Smooth muscle cell (in vitro differentiated cells): ENCODE results near the gene POLR1B. TPM values are rescaled to one million over a fixed set of nuclear protein-coding genes. Genes with fewer than 3 reads are reported as not detected.

Experiments
- DNase-seq: peaks from one replicate; lab custom pipeline; 2025; ENCODE audit not compliant: unreplicated experiment; lab: John Stamatoyannopoulos, UW
- H2AFZ ChIP-seq: fragments of 200-600 bp; sonication (generic); 2 replicates; pipeline ENCODE4 v1.6.0; 2016; ENCODE audit warnings: antibody characterized with exemption, low read depth, mild to moderate bottlenecking
- H3F3A ChIP-seq: fragments of 200-600 bp; sonication (generic); 2 replicates; pipeline ENCODE4 v1.6.0; 2017; ENCODE audit warnings: antibody characterized with exemption, low read depth
- H3K27ac ChIP-seq: fragments of 200-600 bp; sonication (generic); 2 replicates; pipeline ENCODE4 v1.5.1; 2016; ENCODE audit warnings: low read depth, mild to moderate bottlenecking
- H3K27me3 ChIP-seq: fragments of 200-600 bp; sonication (generic); 2 replicates; pipeline ENCODE4 v1.6.1; 2016; ENCODE audit warnings: low read depth, mild to moderate bottlenecking
- H3K36me3 ChIP-seq: fragments of 200-600 bp; sonication (generic); 2 replicates; pipeline ENCODE4 v1.5.1; 2016; ENCODE audit warnings: low read depth
- H3K4me1 ChIP-seq: fragments of 200-600 bp; sonication (generic); 2 replicates; pipeline ENCODE4 v1.5.1; 2016; ENCODE audit warnings: low read depth
- H3K4me2 ChIP-seq: fragments of 200-600 bp; sonication (generic); 2 replicates; pipeline ENCODE4 v1.6.0; 2016; ENCODE audit warnings: mild to moderate bottlenecking
- H3K4me3 ChIP-seq: fragments of 200-600 bp; sonication (generic); 2 replicates; pipeline ENCODE4 v1.5.1; 2016; ENCODE audit warnings: mild to moderate bottlenecking
- H3K79me2 ChIP-seq: fragments of 200-600 bp; sonication (generic); 2 replicates; pipeline ENCODE4 v1.6.0; 2016; ENCODE audit warnings: low read depth, mild to moderate bottlenecking
- H3K9ac ChIP-seq: fragments of 200-600 bp; sonication (generic); 2 replicates; pipeline ENCODE4 v1.6.0; 2016; ENCODE audit warnings: low read depth
- H3K9me3 ChIP-seq: fragments of 200-600 bp; sonication (generic); replicated peaks from 2 replicates; pipeline ENCODE4 v1.5.1; 2016; ENCODE audit warnings: low read depth
- H4K20me1 ChIP-seq: fragments of 200-600 bp; sonication (generic); 2 replicates; pipeline ENCODE4 v1.6.0; 2016; ENCODE audit warnings: low read depth
- CTCF ChIP-seq: fragments of 200-600 bp; sonication (generic); IDR thresholded peaks from 2 replicates; pipeline ENCODE4 v1.5.1; 2017; ENCODE audit warnings: borderline replicate concordance, mild to moderate bottlenecking, antibody characterized with exemption; ENCODE audit not compliant: insufficient read depth, poor library complexity, severe bottlenecking
- WGBS: methylation state at CpG from one replicate; pipeline ENCODE4 v1.1.7; 2016; ENCODE audit warnings: low lambda C conversion rate; 5-methylcytosine and 5-hydroxymethylcytosine counted together
- polyA plus RNA-seq: library from polyadenylated mRNA; unstranded; fragments of >200 nt; fragmentation: Nextera tagmentation; extraction: Ambion mirVana; gene quantifications from 2 replicates; pipeline ENCODE4 v1.2.1, GENCODE V29; 2016
- small RNA-seq: library from RNA; depleted of rRNA; stranded (forward); fragments of <200 nt; gene quantifications from one replicate; pipeline ENCODE3, GENCODE V24; 2014
- total RNA-seq: library from RNA; depleted of rRNA; stranded (reverse); fragments of >200 nt; gene quantifications from 2 replicates; pipeline ENCODE4 v1.2.3, GENCODE V29; 2014

Gene POLR1B
- total and polyA plus RNA-seq, 2 experiments from 2014 or later: 7.4 to 16.9 TPM

DNA sequence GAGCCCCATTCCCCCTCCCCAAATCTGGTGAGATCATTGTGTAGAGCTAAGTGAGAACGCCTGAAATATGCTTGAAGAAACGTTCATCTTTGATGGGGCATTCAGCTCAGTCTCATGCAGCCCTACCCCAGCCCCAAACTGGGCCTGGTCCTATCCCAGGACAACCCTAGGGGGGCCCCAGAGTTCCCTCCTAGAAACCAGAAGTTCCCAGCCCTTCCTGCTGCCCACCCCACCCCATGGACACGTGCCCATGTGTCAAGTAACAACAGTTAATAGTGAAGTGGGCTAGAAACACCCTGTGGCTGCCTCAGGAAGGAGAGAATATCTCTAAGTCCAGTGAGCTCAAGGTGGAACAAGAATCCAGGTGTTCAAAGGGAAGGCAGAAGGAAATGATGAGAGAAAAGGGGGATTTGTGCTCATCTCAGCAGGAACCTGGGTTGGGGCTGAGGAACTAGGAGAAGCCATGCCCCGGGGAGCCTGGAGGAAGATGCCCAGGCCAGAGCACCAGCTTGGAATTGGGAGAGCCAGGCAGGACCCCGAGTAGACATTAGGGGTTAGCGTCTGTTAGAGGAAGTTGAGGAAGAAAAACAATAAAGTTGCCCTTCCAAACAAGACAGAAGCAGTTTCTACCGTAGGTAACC, 83.3 kb downstream of the POLR1B start:
- H3K36me3 ChIP-seq: no peaks in the 10 kb centered on the region
- H3F3A ChIP-seq: peaks cover 27% of the 10 kb centered on the region
- no peaks in the 10 kb centered on the region for H3K79me2 ChIP-seq
- WGBS: 80% methylated on average over 7 of the region's 7 CpGs
- H3K4me1 ChIP-seq: peaks cover 26% of the 10 kb centered on the region
- no peak for TF ChIP-seq CTCF
- peak overlapping the region; percentile 83 for H3K27ac ChIP-seq
- no peaks in the 10 kb centered on the region for H3K27me3 ChIP-seq
- H2AFZ ChIP-seq: no peak overlapping the region
- H3K4me2 ChIP-seq: no peak overlapping the region
- DNase-seq: no peak
- H3K9ac ChIP-seq: no peak overlapping the region
- H4K20me1 ChIP-seq: no peaks in the 10 kb centered on the region
- H3K9me3 ChIP-seq: no peaks in the 10 kb centered on the region
- no peak overlapping the region for H3K4me3 ChIP-seq

GRCh38 chr2:112626604-112627059, 84.4 kb downstream of the POLR1B start:
- no peaks in the 10 kb centered on the region for H3K79me2 ChIP-seq
- DNase-seq: no peak
- peak overlapping the region; percentile 83 for H3K27ac ChIP-seq
- H4K20me1 ChIP-seq: no peaks in the 10 kb centered on the region
- H3K4me1 ChIP-seq: peaks cover 35% of the 10 kb centered on the region
- H3K27me3 ChIP-seq: no peaks in the 10 kb centered on the region
- H3K9ac ChIP-seq: no peak overlapping the region
- no peaks in the 10 kb centered on the region for H3K9me3 ChIP-seq
- no peak overlapping the region for H3K4me3 ChIP-seq
- peaks cover 27% of the 10 kb centered on the region for H3F3A ChIP-seq
- no peak overlapping the region for H2AFZ ChIP-seq
- peak; percentile 72 for TF ChIP-seq CTCF
- 41% methylated on average over 7 of the region's 7 CpGs for WGBS
- no peaks in the 10 kb centered on the region for H3K36me3 ChIP-seq
- H3K4me2 ChIP-seq: peak overlapping the region; percentile 76

Small RNA genes within 50 kb of the gene (small RNA-seq; reads per million reads assigned to genes)
- not detected for gene RF00019

Other genes with a start within 250 kb of the POLR1B start
- 10.2 and 13.1 TPM in 2 replicates for gene RGPD8, start 108.8 kb upstream of the POLR1B start, total RNA-seq
- 1.1 and 1.3 TPM in 2 replicates for gene RGPD8, start 108.8 kb upstream of the POLR1B start, polyA plus RNA-seq
- gene TTL, start 60.3 kb upstream of the POLR1B start, total RNA-seq: 27.2 and 33.2 TPM in 2 replicates
- 22.4 and 36.7 TPM in 2 replicates for gene TTL, start 60.3 kb upstream of the POLR1B start, polyA plus RNA-seq
- gene CHCHD5, start 42.1 kb downstream of the POLR1B start, total RNA-seq: 11.2 and 14.3 TPM in 2 replicates
- 56.4 and 67.6 TPM in 2 replicates for gene CHCHD5, start 42.1 kb downstream of the POLR1B start, polyA plus RNA-seq
- 96.0 and 106 TPM in 2 replicates for gene SLC20A1, start 103.5 kb downstream of the POLR1B start, total RNA-seq
- gene SLC20A1, start 103.5 kb downstream of the POLR1B start, polyA plus RNA-seq: 77.2 and 93.4 TPM in 2 replicates
- gene NT5DC4, start 178.6 kb downstream of the POLR1B start, total RNA-seq: not detected in 2 replicates
- not detected in 2 replicates for gene NT5DC4, start 178.6 kb downstream of the POLR1B start, polyA plus RNA-seq
- 7.8 and 16.7 TPM in 2 replicates for gene CKAP2L, start 222.1 kb downstream of the POLR1B start, total RNA-seq
- gene CKAP2L, start 222.1 kb downstream of the POLR1B start, polyA plus RNA-seq: 5.1 and 6.6 TPM in 2 replicates
- 3.4 and 6.4 TPM in 2 replicates for gene IL1A, start 242.0 kb downstream of the POLR1B start, total RNA-seq
- 1.4 and 5.1 TPM in 2 replicates for gene IL1A, start 242.0 kb downstream of the POLR1B start, polyA plus RNA-seq